ENCODE measurements around the gene ZNF805.
"Not testable (repeated sequence)": the region's sequence is repeated elsewhere in the genome, so short reads cannot be mapped to it uniquely, and the experiment has no call there.

Gene ZNF805

DNA sequence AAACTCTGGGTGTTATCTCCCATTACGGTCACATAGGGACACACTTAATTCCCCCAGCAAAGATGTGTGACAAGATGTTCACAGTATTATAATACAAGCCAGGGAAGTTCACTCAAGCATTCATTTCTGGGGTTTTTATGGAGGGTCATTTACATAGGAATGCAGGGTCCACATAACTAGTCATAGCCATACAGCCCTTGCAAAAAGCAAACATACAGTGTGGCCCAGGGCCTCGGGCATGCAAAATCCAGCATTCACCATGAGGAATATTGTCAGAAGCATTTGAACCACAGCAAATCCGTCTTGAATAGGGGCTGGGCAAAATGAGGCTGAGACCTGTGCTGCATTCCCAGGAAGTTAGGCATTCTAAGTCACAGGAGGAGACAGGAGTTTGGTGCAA, 26.9 kb downstream of the ZNF805 start:
- no peak for DNase-seq

DNA sequence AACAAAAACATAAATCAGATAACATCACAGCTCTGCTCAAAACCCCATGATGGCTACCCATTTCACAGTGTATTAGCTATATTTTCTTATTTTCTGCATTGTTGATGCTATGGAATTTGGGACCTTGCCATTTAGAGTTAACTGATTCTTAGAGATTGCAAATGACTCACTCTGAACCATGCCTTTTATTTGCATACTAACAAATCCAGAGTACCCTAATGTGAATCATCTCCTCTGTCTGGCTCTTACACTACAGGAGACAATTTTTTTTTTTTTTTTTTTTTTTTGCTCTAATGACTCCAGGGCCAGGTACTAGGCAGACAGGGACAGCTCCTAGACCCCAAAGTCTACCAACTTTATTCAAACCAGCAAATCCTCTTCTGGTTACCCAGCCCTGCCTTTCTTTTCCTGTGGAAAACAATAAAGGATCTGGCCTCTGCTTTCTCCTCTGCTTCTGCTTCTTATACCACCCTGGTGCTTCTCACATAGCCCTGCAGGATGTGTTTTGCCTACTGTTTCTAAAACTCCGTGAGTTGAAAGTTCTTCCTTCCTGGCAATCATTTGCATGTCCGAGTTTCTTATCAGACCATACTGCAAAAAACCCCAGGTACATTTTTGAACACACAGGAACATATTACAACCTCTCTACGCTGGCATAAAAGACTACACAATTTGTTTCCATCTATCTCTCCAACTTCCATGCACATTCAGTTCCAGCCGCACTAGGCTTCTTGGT, 29.3 kb downstream of the ZNF805 start:
- DNase-seq, result no peak

DNA sequence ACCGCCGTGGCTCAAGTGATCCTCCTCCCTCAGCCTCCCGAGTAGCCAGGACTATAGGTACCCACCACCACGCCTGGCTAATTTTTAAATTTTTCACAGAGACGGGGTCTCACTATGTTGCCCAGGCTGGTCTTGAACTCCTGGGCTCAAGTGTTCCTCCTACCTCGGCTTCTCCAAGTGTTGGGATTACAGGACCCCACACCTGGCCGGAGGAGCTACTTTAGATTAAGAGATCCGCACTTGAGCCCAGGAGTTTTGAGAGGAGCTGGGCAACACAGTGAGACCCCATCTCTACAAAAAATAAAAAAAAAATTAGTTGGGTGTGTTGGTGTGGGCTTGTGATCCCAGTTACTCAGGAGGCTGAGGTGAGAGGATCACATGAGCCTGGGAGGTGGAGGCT, 30.8 kb downstream of the ZNF805 start:
- no peak for DNase-seq

DNA sequence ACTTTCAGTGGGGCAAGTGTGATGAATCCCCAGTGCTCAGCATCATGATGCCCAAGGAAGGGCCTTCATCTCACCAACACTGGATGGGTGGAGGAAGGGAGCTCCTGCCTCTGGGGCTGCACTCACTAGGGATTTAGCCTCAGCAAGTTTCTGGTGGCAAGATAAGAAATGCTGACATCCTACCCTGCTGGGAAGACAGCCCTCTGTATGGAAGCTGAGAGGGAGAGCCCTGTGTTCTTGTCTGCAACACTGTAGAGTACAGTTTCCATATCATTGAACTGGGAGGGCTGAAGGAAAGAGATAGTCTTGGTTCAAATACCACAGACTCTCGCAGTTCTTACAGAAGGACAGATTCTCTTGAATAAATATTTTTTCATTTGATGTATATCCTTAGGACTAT, 32.6 kb downstream of the ZNF805 start:
- DNase-seq, result no peak

DNA sequence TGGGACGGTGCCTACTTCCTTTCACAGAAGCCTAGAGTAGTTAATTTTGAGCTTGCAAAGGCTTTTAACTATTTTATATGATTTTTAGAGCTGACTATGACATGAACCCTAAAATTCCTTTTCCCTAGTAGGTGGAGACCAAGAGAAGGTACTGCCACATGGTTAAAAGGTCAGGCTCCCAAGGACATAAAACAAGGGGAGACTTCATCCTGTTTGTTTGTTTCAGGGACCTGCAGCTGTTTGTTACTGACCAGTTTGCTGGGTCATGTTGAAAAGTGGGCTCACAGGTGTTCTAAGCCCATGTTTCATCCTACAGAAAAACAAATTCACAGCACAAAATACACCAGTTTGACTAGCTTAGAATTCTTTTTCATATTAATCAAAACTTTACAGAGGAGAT, 36.0 kb downstream of the ZNF805 start:
- no peak for DNase-seq

DNA sequence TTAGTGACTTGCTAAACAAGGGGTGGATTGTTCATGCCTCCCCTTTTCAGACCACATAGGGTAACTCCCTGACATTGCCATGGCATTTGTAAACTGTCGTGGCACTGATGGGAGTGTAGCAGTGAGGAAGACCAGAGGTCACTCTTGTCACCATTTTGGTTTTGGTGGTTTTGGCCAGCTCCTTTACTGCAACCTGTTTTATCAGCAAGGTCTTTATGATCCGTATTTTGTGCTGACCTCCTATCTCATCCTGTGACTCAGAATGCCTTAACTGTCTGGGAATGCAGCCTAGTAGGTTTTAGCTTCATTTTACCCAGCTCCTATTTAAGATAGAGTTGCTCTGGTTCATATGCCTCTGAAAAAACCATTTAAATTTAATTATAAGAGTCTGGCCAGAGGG, 38.0 kb downstream of the ZNF805 start:
- not testable (repeated sequence) for DNase-seq

DNA sequence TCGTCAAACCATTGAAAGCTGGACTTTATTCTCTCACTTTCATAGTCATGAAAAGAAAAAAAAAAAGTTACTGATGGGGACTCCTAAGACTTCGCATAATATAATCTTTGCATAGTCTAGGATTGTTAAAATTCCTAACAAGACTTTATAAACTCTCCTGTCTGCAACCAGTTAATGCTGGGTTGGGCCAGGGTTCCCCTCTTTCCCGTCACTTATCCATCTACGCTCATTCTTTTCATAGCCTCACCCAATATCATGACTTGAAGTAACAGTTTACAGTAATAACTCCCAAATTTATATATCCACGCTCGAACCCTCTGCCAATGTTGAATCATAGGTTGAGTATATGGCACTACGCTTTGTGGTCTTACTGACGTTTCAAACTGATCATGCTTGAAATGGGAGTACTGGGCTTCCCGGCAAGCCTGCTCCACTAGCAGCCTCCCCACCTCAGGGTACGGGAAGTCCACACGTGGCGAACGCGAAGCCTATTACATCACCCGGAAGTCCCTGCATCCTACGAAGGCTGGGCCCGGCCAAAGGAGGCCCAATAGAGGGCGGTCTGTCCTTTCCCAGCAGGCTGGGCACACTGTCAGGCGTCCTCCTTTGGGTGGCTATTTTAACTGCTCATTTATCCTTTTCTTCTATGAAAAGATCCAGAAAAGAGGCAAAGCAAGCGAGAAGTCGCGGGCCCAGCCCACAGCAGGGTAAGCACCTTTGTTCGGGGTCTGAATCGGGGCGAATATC, 39.2 kb downstream of the ZNF805 start:
- peak; percentile 59 to 93 (median 82) for DNase-seq

DNA sequence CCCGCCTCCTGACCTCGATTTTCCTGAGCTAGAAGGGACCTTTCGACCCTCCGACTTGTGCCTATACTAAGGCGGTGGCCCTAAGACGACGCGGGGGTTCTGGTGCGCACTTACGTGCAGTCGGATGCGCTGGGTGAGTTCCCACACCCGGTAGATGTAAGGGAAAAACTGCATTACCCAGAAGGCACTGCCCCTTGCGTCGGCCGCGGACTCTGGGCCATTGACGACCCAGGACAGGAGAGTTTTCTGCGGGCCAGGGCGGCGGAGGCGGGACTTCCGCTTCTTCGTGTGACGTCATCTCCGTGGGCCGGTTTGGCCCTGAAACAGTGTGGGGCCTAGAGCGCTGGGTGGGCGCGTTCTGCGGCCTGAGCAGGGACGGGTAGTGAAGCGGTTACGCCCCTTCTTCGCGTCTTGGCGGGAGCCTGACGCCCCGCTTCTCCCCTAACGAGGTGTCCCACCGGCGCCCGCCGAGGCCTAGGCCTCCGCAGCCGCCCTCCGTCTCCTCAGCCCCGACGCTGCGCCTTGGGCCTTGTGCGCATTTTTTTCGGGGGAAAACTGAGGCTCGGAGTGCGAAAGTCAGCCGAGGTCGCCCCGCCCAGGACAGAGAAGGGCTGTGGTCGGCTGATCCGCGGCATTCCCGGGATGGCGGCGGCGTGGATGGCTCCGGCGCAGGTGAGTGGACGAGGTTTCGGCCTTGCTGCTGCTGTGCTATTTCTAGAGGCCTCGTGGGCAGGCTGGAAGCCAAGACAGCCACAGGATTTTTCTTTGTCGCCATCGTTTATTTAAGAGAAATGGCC, 39.9 kb downstream of the ZNF805 start, which contains the start of gene ZNF460:
Gene ZNF460 (plus strand): TSS at position 321 of the 797 bp plus-strand sequence. CDS start 322 bp downstream, at position 643.
- peak in 55 of 56 donors; percentile 76 to 98 (median 92) for DNase-seq

DNA sequence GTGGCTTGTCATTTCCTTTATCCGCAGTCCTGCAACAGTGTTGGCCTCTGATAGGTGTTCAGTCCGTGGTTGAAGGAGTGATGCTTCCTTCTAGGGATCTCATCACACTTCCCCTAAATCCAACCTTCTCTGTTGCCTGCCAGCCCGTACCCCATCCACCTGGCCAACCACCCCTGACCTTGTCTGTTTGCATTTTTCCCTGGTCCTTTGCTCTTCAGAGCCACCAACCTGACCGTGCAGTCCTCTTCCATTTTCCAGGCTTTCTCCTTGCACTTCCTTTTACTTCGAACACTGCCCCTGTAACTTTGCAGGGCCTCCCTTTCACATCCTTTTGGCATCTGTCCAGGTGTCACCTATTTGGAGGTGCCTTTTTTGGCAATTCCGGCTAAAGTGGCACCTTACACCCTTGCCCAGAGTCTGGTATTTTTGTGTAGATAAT, 40.5 kb downstream of the ZNF805 start:
- DNase-seq, result no peak

DNA sequence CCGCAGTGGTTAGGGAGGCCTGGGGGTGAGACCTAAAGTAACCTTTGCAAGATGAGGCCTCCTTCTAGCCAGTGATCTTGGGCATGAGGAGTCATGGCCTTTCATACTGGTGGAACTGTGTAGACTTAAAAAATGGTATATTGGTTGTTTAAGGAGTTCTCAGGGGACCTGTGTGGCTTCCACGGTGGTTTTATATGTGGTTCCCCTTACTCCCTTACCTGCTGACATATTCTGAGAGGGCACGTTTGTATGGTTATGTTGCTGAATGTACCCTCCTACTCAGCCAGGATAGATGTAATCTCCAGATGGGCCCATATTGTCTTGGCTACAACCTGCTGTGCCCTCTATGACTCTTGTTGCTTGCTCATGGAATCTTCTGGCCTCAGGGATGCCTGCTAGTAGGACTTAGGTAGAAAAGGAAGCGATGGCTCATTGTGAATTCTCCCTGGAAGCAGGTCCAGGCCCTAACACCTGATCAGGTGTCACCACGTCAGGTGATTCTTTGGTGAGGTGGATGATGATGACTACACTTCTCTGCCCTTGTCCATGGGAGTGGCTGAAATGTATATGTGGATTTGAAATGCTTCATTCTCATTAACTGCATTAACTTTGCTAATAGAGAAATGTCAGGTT, 41.7 kb downstream of the ZNF805 start:
- no peak for DNase-seq

DNA sequence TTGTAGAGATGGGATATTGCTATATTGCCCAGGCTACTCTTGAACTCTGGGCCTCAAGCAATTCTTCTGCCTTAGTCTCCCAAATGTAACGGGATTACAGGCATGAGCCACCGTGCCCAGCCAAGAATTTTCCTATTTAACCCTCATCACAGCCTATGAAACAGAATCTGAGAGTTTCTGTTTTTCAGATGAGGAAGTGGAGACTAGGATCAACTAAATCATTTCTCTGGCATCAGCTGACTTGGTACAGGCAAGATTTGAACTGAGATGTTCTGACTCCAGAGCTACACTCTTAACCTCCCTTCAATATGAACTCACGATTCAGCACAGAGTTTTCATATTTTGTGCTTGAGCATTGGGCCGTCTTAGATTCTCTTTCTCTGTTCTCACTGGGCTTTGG, 47.9 kb downstream of the ZNF805 start:
- DNase-seq, result no peak

DNA sequence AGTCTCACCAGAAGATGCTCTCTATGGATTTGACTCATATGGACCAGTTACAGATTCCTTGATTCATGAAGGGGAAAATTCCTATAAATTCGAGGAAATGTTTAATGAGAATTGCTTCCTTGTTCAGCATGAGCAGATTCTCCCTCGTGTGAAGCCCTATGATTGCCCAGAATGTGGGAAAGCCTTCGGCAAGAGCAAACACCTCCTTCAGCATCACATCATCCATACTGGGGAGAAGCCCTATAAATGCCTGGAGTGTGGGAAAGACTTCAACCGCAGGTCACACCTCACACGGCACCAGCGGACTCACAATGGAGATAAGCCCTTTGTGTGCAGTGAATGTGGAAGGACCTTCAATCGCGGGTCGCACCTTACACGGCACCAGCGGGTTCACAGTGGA, 50.5 kb downstream of the ZNF805 start:
- no peak for DNase-seq

DNA sequence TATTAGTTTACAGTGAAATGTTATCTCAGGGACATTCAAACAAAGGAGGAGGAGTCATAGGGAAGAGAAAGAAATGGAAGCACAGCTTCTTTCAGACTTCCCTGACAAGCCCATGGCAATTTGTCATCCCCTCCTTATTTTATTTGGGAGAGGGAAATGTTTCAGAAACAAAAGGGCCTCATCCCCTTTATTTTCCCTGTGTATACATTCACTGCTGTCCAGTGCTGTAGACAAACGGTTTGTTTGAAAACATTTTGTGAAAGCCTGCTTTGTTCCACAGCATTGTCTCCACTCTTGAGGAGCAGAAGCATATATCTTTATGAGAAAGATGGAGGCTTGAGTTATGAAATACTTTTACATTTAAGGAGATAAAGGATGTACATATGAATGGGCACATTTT, 52.1 kb downstream of the ZNF805 start:
- no peak for DNase-seq

DNA sequence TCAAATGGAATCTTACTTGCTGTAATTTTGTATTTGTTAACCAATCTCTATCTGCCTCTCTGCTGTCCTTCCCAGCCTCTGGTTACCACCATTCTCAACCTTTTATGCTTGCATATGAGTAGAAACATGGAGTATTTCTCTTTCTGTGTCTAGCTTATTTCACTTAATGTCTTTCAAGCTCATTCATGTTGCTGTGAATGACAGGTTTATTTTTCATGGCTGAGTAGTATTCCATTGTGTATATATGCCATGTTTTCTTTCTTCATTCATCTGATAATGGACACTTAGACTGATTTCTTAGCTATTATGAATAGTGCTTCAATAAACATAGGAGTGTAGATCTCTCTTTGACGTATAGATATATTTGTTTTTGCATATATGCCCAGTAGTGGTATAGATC, 53.3 kb downstream of the ZNF805 start:
- DNase-seq, result no peak

DNA sequence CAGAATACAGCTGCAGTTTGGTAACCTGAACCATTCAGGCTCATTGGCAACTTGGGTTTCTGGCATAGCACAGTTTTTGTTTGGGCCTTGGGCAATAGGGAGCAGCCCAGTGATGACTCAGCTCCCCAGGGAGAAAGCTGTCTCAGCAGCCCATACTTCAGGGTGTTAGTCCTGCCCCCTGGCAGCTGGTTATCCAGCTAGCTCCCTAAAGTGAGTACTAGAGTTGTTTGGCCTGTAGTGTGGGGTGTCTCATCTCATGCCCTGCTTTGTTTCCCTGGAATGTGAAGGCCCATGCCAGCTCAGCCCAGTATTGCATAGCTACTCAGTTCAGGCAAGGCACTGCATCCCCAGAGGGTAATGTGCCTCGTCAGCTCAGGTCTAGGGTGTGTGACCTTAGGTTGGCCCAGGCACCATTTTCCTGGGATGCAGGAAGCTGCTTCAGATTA, 61.6 kb downstream of the ZNF805 start:
- peak in 1 of 56 donors; percentile 27 for DNase-seq

DNA sequence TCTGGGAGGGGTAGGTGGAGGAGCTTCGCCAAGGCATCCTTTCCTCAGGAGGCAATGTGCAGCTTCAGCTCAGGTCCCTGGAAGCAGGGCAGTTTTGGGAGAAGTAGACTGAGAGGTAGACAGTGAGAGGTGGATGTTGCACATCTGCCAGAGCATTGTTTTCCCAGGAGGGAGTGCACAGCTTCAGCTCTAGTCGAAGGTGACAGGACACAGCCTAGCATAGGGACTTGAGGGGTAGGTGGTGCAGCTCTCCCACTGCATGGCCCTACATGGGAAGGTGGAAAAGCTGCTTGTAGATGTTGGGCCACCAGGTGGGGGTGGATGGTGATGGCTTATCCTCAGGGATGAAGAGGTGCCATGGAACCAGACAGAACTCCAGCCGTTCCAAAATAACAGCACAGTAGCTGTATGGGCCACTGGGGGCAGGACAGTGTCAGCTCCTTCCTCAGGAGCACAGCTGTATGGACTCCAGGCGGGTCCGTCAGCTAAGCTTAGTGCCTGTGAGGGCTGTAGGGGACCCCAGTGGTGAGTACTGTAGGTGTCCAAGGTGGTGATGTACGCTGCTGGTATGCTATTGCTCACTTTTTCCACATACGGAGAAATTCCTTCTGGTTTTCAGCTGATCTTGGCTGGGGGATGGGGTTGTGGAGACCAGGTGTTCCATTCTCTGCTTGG, 62.4 kb downstream of the ZNF805 start:
- DNase-seq, result no peak
